HG03095 (cell line): ENCODE measurements around the gene MRPL1.
"Not testable (repeated sequence)": the region's sequence is repeated elsewhere in the genome, so short reads cannot be mapped to it uniquely, and the experiment has no call there.

Experiments used
- ATAC-seq: cut with Tn5 transposase; IDR thresholded peaks from one replicate; pipeline ENCODE4 v1.9.1; 2021; ENCODE audit warnings: moderate library complexity; ENCODE audit not compliant: unreplicated experiment

MRPL1 gene

GRCh38 chr4:77963004-77963403 lies 100.4 kb downstream of the MRPL1 start:
- no peak for ATAC-seq

- not testable (repeated sequence) for ATAC-seq
These were observed 111.0 kb downstream of the MRPL1 start for GRCh38 chr4:77973657-77974056.

DNA sequence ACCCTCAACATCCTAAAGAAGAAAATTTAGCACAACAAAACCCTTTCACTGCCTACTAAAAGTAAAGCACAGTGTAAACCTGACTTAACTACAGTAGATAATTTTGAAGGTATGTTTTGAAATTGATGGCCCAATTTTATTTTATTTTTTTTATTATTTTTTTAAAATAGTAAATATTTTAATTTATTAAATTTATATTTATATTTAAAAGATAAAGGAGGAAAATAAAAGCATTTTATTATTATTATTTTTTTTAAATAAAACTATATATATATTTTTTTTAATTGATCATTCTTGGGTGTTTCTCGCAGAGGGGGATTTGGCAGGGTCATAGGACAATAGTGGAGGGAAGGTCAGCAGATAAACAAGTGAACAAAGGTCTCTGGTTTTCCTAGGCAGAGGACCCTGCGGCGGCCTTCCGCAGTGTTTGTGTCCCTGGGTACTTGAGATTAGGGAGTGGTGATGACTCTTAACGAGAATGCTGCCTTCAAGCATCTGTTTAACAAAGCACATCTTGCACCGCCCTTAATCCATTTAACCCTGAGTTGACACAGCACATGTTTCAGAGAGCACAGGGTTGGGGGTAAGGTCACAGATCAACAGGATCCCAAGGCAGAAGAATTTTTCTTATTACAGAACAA lies 120.4 kb downstream of the MRPL1 start:
- not testable (repeated sequence) for ATAC-seq

DNA sequence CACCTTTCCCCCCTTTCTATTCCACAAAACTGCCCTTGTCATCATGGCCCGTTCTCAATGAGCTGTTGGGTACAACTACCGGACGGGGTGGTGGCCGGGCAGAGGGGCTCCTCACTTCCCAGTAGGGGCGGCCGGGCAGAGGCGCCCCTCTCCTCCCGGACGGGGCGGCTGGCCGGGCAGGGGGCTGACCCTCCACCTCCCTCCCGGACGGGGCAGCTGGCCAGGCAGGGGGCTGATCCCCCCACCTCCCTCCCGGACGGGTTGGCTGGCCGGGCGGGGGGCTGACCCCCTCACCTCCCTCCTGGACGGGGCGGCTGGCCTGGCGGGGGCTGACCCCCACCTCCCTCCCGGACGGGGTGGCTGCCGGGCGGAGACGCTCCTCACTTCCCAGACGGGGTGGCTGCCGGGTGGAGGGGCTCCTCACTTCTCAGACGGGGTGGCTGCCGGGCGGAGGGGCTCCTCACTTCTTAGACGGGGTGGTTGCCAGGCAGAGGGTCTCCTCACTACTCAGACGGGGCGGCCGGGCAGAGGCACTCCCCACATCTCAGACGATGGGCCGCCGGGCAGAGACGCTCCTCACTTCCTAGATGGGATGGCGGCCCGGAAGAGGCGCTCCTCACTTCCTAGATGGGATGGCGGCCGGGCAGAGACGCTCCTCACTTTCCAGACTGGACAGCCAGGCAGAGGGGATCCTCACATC lies 121.1 kb downstream of the MRPL1 start:
- not testable (repeated sequence) for ATAC-seq

GRCh38 chr4:77989968-77990367 lies 127.3 kb downstream of the MRPL1 start:
- ATAC-seq = no peak

DNA sequence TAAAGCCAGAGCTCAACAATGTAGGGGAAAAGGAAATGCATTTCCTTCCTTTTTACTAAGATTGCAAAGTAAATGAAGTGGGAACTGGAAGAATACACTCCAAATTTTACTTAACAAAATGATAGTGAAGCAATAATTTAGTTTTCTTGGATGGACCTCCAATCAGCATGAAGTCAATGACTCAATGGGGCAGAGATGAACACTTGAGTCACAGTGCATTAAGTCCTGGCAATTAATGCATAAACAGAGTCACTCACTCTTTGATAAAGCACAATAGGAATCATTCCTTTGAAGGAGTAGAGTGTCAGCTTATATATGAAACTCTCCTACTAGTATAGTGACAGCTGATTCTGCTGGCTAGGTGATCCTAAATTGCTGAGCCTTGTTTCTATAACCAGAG lies 127.8 kb downstream of the MRPL1 start:
- no peak for ATAC-seq

- no peak for ATAC-seq
These were observed 128.3 kb downstream of the MRPL1 start for GRCh38 chr4:77990904-77991358.

- no peak for ATAC-seq
These were observed 130.0 kb downstream of the MRPL1 start for GRCh38 chr4:77992581-77992980.

DNA sequence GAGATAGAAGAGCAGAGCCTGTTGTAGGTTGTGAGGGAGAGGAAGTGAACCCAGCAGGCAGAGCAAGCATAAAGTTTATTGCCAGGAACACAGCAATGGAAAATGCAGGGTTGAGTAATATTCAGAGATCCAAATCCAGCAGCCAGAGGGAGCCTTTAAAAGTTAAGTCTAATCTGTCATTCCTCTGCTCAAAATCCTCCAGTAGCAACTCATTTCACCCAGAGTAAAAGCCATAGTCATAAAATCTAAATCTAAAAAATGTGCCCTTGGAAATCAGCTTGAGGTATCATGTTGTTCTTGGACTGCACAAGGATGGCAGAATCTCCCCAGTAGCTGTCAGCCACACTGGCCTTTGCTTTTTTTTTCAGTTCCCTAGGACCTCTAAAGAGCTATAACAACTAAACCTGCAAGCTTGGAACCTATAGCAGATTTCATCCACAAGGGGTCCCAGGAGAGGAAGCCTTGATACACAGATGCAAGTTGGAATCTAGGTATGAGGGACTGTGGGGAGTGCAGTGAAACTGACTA lies 131.6 kb downstream of the MRPL1 start:
- no peak for ATAC-seq

GRCh38 chr4:77996076-77996475 lies 133.4 kb downstream of the MRPL1 start:
- ATAC-seq = no peak

GRCh38 chr4:78001531-78001930 lies 138.9 kb downstream of the MRPL1 start:
- no peak for ATAC-seq

DNA sequence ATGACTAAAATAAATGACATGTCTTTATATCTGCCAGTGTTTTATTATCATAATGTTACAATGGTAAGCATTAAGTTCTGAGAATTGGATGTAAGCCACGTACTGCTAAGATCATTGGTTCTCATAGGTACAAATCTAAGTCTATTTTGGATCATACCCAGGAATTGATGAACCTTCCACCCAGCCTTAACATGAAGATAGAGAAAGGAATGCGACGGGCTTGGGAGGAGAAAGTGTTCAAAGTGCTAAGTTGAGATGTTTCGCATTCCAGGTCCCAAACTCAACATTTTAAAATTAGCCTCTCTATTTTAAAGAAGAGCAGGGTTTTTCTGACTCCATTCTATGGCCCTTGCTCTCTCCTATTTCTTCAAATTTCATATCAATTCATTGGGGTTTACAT lies 139.6 kb downstream of the MRPL1 start:
- no peak for ATAC-seq
